ENCODE measurements around the gene EPM2AIP1. TPM values are rescaled to one million over a fixed set of nuclear protein-coding genes. Genes with fewer than 3 reads are reported as not detected.

Gene EPM2AIP1
- polyA plus RNA-seq, 1 donor from 2014 or later: 41.4 TPM

DNA sequence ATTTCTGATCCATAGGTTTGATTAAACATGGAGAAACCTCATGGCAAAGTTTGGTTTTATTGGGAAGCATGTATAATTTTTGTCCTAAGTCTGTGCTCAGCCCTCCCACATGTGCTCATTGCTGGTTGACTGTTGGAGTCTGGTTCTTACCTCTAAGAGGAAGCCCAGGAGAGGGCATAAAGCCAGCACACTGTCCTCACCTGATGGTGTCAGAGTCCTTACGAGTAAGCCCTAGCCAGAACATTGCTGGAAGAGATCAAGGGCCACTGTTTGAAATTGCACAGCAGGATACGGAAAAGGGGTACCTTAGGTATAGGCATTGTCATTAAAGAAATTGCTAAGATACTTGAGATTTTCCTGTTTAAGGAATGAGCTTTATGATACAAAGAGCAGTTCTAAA, 21.7 kb upstream of the EPM2AIP1 start:
- TF ChIP-seq, protein P1, sequence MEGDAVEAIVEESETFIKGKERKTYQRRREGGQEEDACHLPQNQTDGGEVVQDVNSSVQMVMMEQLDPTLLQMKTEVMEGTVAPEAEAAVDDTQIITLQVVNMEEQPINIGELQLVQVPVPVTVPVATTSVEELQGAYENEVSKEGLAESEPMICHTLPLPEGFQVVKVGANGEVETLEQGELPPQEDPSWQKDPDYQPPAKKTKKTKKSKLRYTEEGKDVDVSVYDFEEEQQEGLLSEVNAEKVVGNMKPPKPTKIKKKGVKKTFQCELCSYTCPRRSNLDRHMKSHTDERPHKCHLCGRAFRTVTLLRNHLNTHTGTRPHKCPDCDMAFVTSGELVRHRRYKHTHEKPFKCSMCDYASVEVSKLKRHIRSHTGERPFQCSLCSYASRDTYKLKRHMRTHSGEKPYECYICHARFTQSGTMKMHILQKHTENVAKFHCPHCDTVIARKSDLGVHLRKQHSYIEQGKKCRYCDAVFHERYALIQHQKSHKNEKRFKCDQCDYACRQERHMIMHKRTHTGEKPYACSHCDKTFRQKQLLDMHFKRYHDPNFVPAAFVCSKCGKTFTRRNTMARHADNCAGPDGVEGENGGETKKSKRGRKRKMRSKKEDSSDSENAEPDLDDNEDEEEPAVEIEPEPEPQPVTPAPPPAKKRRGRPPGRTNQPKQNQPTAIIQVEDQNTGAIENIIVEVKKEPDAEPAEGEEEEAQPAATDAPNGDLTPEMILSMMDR (IDR thresholded peaks at IDR 0.05; ENCODE audit: poor library complexity, severe bottlenecking): no peak
- TF ChIP-seq EP300 (conservative IDR thresholded peaks at IDR 0.05; ENCODE audit: poor library complexity, severe bottlenecking): no peak
- H3K27me3 ChIP-seq (ENCODE audit: insufficient read depth, low read depth, low read length): no peaks in the 10 kb centered on the region
- H3K79me2 ChIP-seq (replicated peaks; ENCODE audit: insufficient read depth, low read length): no peaks in the 10 kb centered on the region
- no peak overlapping the region for H3K27ac ChIP-seq (ENCODE audit: low read length)
- H3K9ac ChIP-seq (ENCODE audit: low read length): no peak overlapping the region
- H3K9me2 ChIP-seq (ENCODE audit: insufficient read depth, low read length): no peaks in the 10 kb centered on the region
- no peak overlapping the region for H2AFZ ChIP-seq (ENCODE audit: low read depth, low read length)
- no peaks in the 10 kb centered on the region for H4K20me1 ChIP-seq (ENCODE audit: insufficient read depth)
- no peaks in the 10 kb centered on the region for H3K9me3 ChIP-seq (ENCODE audit: low read length)
- no peaks in the 10 kb centered on the region for H3F3A ChIP-seq (ENCODE audit: insufficient read depth, low read length, poor library complexity, severe bottlenecking)
- no peak overlapping the region for H3K4me3 ChIP-seq (ENCODE audit: low read length)
- no peaks in the 10 kb centered on the region for H3K36me3 ChIP-seq (ENCODE audit: insufficient read depth, low read length)
- H3K4me2 ChIP-seq (ENCODE audit: low read length): no peak overlapping the region

DNA sequence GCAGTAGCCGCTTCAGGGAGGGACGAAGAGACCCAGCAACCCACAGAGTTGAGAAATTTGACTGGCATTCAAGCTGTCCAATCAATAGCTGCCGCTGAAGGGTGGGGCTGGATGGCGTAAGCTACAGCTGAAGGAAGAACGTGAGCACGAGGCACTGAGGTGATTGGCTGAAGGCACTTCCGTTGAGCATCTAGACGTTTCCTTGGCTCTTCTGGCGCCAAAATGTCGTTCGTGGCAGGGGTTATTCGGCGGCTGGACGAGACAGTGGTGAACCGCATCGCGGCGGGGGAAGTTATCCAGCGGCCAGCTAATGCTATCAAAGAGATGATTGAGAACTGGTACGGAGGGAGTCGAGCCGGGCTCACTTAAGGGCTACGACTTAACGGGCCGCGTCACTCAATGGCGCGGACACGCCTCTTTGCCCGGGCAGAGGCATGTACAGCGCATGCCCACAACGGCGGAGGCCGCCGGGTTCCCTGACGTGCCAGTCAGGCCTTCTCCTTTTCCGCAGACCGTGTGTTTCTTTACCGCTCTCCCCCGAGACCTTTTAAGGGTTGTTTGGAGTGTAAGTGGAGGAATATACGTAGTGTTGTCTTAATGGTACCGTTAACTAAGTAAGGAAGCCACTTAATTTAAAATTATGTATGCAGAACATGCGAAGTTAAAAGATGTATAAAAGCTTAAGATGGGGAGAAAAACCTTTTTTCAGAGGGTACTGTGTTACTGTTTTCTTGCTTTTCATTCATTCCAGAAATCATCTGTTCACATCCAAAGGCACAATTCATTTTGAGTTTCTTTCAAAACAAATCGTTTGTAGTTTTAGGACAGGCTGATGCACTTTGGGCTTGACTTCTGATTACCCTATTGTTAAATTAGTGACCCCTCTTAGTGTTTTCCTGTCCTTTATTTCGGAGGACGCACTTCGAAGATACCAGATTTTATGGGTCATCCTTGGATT, 674 bp upstream of the EPM2AIP1 start, which contains the start of gene MLH1:
TSS of gene MLH1 (plus strand) at position 193 of the 958 bp plus-strand sequence. CDS start at position 223, 30 bp downstream.
- Histone ChIP-seq H2AFZ (ENCODE audit: low read depth, low read length) (peak within 1 kb of the TSS; percentile 99), H3K27me3 (ENCODE audit: insufficient read depth, low read depth, low read length) (no peaks in the 10 kb centered on the region), H3K36me3 (ENCODE audit: insufficient read depth, low read length) (peaks cover 6% of the 10 kb centered on the region), H4K20me1 (ENCODE audit: insufficient read depth) (no peaks in the 10 kb centered on the region), H3K9me3 (ENCODE audit: low read length) (no peaks in the 10 kb centered on the region), H3K4me3 (ENCODE audit: low read length) (peak within 1 kb of the TSS; percentile 82), H3K4me2 (ENCODE audit: low read length) (peak within 1 kb of the TSS; percentile 94), H3K79me2 (replicated peaks; ENCODE audit: insufficient read depth, low read length) (peaks cover 60% of the 10 kb centered on the region), H3F3A (ENCODE audit: insufficient read depth, low read length, poor library complexity, severe bottlenecking) (no peaks in the 10 kb centered on the region), H3K9me2 (ENCODE audit: insufficient read depth, low read length) (no peaks in the 10 kb centered on the region), H3K9ac (ENCODE audit: low read length) (peak within 1 kb of the TSS; percentile 94), H3K27ac (ENCODE audit: low read length) (peak within 1 kb of the TSS; percentile 96)
- peak; percentile 87 for TF ChIP-seq MXI1 (conservative IDR thresholded peaks at IDR 0.05; ENCODE audit: poor library complexity, severe bottlenecking)
- no peak for TF ChIP-seq EZH2 (IDR thresholded peaks at IDR 0.05; ENCODE audit: borderline replicate concordance, insufficient read depth, low read length, poor library complexity, severe bottlenecking)
- peak; percentile 74 for TF ChIP-seq EP300 (conservative IDR thresholded peaks at IDR 0.05; ENCODE audit: poor library complexity, severe bottlenecking)
- TF ChIP-seq POLR2AphosphoS5 (IDR thresholded peaks at IDR 0.05): peak; percentile 85
- TF ChIP-seq RAD21 (conservative IDR thresholded peaks at IDR 0.05): peak; percentile 23
- TF ChIP-seq TAF1 (IDR thresholded peaks at IDR 0.05; ENCODE audit: low read depth): peak; percentile 61
- TF ChIP-seq, protein P2, sequence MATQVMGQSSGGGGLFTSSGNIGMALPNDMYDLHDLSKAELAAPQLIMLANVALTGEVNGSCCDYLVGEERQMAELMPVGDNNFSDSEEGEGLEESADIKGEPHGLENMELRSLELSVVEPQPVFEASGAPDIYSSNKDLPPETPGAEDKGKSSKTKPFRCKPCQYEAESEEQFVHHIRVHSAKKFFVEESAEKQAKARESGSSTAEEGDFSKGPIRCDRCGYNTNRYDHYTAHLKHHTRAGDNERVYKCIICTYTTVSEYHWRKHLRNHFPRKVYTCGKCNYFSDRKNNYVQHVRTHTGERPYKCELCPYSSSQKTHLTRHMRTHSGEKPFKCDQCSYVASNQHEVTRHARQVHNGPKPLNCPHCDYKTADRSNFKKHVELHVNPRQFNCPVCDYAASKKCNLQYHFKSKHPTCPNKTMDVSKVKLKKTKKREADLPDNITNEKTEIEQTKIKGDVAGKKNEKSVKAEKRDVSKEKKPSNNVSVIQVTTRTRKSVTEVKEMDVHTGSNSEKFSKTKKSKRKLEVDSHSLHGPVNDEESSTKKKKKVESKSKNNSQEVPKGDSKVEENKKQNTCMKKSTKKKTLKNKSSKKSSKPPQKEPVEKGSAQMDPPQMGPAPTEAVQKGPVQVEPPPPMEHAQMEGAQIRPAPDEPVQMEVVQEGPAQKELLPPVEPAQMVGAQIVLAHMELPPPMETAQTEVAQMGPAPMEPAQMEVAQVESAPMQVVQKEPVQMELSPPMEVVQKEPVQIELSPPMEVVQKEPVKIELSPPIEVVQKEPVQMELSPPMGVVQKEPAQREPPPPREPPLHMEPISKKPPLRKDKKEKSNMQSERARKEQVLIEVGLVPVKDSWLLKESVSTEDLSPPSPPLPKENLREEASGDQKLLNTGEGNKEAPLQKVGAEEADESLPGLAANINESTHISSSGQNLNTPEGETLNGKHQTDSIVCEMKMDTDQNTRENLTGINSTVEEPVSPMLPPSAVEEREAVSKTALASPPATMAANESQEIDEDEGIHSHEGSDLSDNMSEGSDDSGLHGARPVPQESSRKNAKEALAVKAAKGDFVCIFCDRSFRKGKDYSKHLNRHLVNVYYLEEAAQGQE (IDR thresholded peaks at IDR 0.05; ENCODE audit: borderline replicate concordance): peak; percentile 62
- TF ChIP-seq, protein P1 (IDR thresholded peaks at IDR 0.05; ENCODE audit: poor library complexity, severe bottlenecking): peak; percentile 15
- peak; percentile 32 for TF ChIP-seq SMC3 (conservative IDR thresholded peaks at IDR 0.05; ENCODE audit: poor library complexity)

All from neural cell (in vitro differentiated cells).